Astrocyte of the cerebellum (primary cell): Measurements from ENCODE around the gene ST6GAL1.
"Not testable (repeated sequence)": the region's sequence is repeated elsewhere in the genome, so short reads cannot be mapped to it uniquely, and the experiment has no call there.

ENCODE experiments used
- DNase-seq: peaks from one replicate; pipeline ENCODE4 v3.0.0-alpha.2; 2011; ENCODE audit warnings: low read depth
- H3K4me3 ChIP-seq: 2 replicates; pipeline ENCODE4 v1.5.1; 2011; ENCODE audit warnings: mild to moderate bottlenecking, low read depth, low read length, moderate library complexity
- in situ Hi-C: cut with HindIII; loops from 2 replicates; pipeline ENCODE4 v1.10.0; 2017; ENCODE audit warnings: low sequenced_read_pairs
- TF ChIP-seq, protein P1 (sequence below): IDR thresholded peaks from 2 replicates; pipeline ENCODE4 v1.5.1; 2012; ENCODE audit warnings: low read length, low read depth, moderate library complexity, mild to moderate bottlenecking; ENCODE audit errors: missing control alignments

The ST6GAL1 gene

GRCh38 chr3:186963636-186964035 is 33.3 kb downstream of the ST6GAL1 start:
- no peak for DNase-seq
- no peak overlapping the region for H3K4me3 ChIP-seq
- in situ Hi-C loops = no loop called here
- TF ChIP-seq, protein P1, sequence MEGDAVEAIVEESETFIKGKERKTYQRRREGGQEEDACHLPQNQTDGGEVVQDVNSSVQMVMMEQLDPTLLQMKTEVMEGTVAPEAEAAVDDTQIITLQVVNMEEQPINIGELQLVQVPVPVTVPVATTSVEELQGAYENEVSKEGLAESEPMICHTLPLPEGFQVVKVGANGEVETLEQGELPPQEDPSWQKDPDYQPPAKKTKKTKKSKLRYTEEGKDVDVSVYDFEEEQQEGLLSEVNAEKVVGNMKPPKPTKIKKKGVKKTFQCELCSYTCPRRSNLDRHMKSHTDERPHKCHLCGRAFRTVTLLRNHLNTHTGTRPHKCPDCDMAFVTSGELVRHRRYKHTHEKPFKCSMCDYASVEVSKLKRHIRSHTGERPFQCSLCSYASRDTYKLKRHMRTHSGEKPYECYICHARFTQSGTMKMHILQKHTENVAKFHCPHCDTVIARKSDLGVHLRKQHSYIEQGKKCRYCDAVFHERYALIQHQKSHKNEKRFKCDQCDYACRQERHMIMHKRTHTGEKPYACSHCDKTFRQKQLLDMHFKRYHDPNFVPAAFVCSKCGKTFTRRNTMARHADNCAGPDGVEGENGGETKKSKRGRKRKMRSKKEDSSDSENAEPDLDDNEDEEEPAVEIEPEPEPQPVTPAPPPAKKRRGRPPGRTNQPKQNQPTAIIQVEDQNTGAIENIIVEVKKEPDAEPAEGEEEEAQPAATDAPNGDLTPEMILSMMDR = no peak

GRCh38 chr3:186964071-186964470 is 33.7 kb downstream of the ST6GAL1 start:
- DNase-seq = no peak
- no peak overlapping the region for H3K4me3 ChIP-seq
- in situ Hi-C loops = no loop called here
- TF ChIP-seq, protein P1 = no peak

DNA sequence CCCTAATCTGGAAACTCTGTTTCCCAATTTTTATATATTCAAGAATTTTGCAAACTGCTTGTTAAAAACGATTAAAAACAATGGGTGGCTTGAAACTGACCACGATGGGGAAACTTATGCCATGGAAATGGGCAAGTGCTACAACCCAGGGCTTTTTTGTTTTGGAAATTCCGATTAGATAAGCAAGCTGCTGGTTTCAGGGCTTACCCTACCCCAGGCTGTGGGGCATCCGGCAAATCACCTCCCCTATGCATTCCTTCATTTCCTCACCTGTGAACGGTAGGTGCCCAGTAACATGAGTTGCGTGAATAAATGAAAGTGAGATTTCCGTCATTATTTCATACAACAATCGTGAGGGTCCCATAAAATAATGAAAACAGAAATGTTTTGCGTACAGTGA is 34.3 kb downstream of the ST6GAL1 start:
- no peak for DNase-seq
- no peak overlapping the region for H3K4me3 ChIP-seq
- in situ Hi-C loops = no loop called here
- TF ChIP-seq, protein P1 = no peak

DNA sequence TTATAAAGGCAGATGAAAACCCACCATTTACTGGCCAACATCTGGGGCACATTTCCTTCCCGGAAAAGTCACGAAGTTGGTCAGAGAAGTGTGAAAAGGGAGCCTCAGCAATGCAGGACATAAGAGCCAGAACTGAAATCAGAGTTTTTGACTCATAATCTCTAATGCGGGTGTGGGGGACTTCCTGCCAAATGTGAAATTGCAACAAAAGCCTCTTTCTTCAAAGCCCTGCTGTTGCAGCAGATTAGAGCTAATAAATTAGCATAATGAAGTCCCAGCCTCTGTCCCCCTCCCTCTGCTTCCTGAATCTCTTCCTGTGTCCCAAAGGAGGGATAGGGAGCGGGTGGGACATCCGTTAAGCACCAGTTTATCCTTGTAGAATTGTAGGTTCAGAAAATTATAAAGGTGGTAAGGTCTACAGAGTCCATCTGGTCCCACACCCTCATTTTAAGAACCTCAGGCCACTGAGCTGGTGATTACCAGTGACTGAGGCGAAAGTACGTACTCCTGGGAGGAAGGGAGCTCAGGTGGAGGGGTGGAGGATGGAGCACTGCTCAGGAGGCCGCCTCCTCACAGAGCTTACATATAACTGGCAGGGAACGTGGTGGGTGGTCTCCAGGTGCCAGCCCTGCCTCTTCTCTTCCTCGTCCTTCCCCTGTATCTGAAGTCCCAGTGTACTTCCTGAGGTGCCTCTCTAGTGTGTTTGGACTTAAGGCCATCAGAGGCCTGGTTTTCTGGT is 35.0 kb downstream of the ST6GAL1 start:
- peak; percentile 5 for DNase-seq

DNA sequence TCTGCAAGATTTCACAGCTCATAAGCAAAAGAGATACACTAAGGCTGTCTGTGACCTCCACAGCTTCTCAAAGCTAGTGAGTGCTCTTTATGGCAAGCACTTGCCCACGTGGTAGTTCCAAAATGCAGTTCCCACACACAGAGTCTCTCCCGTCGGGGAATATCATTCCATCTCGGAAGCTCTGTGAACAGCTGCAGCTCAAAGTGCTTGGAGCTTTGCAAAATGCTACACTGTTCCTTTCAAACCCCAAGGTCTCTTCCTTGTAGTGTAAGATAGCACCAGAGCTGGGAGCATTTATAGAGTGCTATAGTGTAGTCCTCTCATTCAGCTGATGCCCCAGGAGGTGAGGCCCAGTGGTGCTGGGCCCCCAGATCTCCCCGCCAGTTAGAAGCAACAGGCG is 36.1 kb downstream of the ST6GAL1 start:
- TF ChIP-seq, protein P1 = no peak
- no peak for DNase-seq
- no peak overlapping the region for H3K4me3 ChIP-seq
- in situ Hi-C loops = no loop called here

More for the DNA sequence above, 35.0 kb downstream of the ST6GAL1 start:
- TF ChIP-seq, protein P1 = no peak
- H3K4me3 ChIP-seq = no peak overlapping the region
- in situ Hi-C loops = no loop called here

- in situ Hi-C loops, DNase-seq, H3K4me3 ChIP-seq: not testable (repeated sequence)
These were observed 36.9 kb downstream of the ST6GAL1 start for GRCh38 chr3:186967236-186967635.

DNA sequence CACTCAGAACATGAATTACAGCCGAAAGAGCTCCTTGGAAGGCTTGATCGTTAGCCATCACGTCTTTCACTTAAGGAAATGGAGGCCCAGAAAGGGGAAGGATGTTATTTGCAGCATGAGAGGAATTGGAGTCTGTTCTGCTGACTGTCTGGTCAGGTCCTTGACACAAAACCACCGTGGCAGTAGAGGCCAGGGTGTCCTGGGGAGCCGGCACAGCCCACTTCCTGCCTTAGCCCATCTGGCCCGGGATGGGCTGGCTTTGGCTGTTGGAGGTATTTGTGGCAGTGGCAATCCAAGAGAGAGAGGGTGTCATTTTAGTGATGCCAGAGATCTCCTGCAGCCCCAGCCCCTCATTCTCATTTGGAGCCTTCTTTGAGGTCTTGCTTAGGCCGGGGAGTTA is 37.4 kb downstream of the ST6GAL1 start:
- no peak overlapping the region for H3K4me3 ChIP-seq
- TF ChIP-seq, protein P1 = no peak
- in situ Hi-C loops = no loop called here
- peak; percentile 16 for DNase-seq
